C4-2B (cell line): ENCODE data around the gene RHEB.

Source experiments
- H3K27ac ChIP-seq: fragments of 450-650 bp; 2 replicates; pipeline ENCODE4 v1.5.1; 2017
- ZFX ChIP-seq: fragments of 450-650 bp; IDR thresholded peaks from 2 replicates; pipeline ENCODE4 v1.6.1; 2017
- TF ChIP-seq, protein P1 (sequence below): fragments of 450-650 bp; conservative IDR thresholded peaks from 2 replicates; pipeline ENCODE4 v1.5.1; 2017; ENCODE audit warnings: mild to moderate bottlenecking

Gene RHEB

DNA sequence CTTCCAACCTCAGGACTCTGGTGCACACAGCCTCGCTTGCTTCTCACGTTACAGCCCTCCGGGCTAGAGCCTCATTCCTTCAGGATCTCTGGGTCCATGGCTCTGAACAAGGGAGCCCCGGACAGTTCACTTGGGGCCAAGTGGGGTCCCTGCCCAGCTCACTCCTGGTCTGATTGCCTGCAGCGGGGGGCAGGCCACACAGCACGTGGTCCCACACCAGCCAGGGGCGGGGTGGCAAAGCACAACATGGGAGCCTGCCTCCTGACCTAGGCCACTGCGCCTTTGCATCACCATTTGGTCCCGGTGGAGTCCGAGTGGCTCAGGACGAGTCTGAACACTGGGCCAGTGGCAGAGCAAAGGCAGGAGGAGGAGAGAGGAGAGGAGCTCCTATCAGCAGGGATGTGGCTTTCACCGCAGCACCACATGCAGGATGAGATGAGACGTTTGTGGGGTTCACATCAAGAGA, 66.3 kb downstream of the RHEB start:
- H3K27ac ChIP-seq: no peak overlapping the region

DNA sequence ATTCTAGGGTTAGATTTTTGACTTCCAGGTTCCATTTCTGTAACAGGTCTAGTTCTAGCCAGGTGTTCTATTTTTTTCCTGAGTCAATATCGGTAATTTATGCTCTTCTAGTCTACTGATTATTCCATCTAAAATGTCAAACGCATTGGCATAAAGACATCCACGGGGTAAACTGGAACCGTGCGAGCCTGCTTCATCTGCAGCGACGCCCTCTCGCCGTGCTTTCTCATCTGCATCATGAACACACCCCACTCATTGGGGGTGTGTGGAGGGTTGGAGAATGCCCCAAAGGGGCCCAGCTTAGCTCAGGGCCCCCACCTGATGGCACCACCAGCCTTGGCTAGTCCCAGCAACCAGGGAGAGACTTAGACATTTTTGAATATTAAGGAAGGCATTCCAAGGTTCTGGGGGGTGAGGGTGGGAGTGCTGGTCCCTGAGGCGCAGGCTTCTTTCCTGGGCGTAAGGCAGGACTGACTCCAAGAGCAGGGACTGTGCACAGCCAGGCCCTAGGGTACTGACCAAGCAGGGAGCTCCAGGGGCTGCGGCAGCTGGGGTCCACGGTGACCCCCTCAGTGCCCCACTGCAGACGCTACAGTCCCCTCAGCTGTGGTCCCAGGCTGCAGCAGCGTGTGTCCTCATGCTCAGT, 66.9 kb downstream of the RHEB start:
- TF ChIP-seq, protein P1, sequence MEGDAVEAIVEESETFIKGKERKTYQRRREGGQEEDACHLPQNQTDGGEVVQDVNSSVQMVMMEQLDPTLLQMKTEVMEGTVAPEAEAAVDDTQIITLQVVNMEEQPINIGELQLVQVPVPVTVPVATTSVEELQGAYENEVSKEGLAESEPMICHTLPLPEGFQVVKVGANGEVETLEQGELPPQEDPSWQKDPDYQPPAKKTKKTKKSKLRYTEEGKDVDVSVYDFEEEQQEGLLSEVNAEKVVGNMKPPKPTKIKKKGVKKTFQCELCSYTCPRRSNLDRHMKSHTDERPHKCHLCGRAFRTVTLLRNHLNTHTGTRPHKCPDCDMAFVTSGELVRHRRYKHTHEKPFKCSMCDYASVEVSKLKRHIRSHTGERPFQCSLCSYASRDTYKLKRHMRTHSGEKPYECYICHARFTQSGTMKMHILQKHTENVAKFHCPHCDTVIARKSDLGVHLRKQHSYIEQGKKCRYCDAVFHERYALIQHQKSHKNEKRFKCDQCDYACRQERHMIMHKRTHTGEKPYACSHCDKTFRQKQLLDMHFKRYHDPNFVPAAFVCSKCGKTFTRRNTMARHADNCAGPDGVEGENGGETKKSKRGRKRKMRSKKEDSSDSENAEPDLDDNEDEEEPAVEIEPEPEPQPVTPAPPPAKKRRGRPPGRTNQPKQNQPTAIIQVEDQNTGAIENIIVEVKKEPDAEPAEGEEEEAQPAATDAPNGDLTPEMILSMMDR: no peak
- no peak for TF ChIP-seq ZFX
- H3K27ac ChIP-seq: no peak overlapping the region

More for the DNA sequence above, 66.3 kb downstream of the RHEB start:
- no peak for TF ChIP-seq ZFX
- TF ChIP-seq, protein P1: no peak

DNA sequence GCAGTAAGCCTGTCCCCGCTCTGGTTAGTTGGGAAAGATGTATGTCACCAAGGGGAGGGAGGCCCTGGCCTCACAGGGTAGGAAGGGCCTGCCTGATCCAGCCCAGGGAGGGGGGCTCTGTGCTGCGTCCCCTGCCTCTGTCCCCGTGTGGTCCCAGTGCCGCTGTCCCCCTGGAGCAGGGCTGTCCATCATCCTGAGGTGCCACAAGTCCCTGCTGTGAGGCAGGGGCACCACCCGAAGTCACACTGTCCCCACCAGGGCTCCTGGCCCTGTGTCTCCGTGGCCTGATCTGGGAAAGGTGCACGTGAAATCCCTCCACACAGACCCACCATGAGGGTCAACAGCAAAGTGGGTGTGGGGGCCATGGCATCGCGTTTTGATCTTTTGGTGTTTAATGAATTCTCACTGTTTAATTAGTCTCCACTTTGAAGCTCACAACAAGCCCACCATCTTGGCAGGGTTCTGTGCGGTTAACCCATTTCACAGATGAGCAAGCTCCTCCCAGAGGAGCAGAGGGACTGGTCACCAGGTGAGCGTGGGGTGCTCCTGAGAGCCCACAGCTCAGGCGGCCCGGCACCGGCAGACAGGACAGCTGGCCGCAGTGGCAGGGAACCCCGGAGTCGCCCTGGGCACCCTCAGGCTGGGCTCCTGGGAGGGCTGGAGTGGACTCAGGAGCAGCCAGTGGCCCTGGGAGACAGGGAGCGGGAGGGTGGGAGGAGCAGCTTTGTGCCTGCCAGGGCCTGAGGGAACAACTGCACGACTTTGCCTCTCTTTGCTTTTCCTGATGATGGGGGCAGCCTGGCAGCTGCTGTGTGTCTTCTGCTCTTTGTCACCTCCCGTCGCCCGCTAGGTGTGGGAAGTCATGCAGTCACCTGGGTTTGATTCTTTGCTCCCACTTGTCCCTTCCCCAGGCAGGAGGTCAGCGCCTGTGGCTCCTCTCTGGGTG, 67.8 kb downstream of the RHEB start:
- H3K27ac ChIP-seq: no peak overlapping the region
- TF ChIP-seq, protein P1: no peak
- no peak for TF ChIP-seq ZFX

DNA sequence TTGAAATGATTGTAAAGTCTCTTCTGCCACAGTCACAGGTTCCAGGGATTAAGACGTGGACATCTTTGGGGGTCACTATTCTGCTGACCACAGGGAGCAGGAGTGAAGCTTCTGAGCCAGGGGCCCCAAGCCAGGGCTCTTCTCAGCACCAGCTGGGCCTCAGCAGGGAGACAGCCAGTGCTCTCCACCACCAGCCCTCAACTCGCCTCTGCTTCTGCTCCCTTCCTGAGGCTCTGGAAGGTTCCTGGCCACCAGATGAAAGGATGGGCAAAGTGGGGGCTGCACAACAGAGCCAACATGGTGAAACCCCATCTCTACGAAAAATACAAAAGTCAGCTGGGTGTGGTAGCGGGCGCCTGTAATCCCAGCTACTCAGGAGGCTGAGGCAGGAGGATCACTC, 68.5 kb downstream of the RHEB start:
- TF ChIP-seq, protein P1: no peak
- no peak for TF ChIP-seq ZFX
- no peak overlapping the region for H3K27ac ChIP-seq

DNA sequence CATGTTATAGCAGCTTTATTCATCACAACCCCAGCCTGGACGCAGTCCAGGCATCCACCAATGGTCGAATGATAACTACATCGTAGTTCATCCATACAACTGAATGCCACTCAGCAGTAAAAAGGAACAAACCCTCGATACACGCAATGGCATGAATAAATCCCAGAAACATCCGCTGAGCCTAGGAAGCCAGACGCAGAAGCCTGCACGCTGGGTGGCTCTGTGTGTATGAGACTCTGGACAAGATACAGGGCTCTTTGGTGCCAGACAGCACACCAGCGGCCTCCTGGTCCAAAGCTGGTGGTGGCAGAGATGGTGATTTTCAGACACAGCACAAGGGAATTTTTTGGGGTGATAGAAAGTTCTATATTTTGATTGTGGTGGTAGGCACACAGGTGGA, 69.7 kb downstream of the RHEB start:
- TF ChIP-seq, protein P1: no peak
- no peak for TF ChIP-seq ZFX
- no peak overlapping the region for H3K27ac ChIP-seq

DNA sequence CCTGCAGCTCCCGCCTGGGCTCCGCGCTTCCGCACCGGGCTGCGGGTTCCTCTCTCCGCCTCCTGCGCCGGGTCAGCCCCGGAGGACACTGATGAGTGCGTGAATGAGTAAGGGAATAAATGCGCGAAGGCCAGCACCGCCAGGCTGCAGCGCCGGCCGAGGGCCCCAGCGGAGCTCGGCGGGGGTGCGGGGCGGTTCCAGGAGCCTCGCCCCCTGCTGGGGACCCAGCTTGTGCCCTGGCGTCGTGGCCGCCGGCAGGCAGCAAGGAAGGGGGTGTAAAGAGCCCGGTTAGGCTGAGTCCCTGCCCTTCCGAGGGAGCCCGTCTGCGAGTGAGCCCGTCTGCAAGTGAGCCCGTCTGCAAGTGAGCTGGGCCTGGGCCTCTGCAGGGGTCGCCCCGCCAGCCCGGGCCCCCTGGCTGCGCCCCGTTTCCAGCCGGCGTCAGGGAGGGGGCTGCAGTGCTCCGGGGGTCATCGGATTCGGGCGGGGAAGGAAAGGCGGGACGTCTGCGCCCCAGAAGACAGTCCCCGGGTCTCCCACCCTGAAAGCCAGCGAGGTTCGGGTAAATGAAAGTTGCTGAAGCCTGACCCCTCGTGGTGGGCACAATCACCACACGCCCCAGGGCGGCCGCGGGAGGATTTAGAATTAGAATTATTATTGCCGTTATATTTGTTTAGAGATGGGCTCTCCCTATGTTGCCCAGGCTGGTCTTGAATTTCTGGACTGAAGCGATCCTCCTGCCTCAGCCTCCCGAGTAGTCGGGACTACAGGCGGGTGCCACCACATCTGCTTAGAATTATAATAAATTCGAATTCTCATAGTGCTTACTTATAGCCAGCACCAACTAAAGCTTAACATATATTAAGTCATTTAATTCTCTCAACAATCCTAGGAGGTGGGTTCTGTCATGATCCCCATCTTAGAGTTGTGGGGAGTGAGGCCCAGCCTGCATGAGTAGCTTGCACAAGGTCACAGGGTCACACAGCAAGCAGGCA, 71.1 kb downstream of the RHEB start:
- no peak for TF ChIP-seq ZFX
- TF ChIP-seq, protein P1: peak; percentile 95
- H3K27ac ChIP-seq: no peak overlapping the region; the same call in 1 of the 2 replicates
